Esophagus muscularis mucosa (tissue), 3 donors: ENCODE results near the gene TRRAP.

Experiments used
- POLR2A ChIP-seq: fragments of 450-650 bp; IDR thresholded peaks from one replicate; pipeline ENCODE4 v1.6.1; 2017; ENCODE audit warnings: antibody characterized with exemption, moderate library complexity, mild to moderate bottlenecking, low read depth
- TF ChIP-seq, protein P1 (sequence below), 3 experiments: fragments of 200-600 bp in 2 of 3; fragments of 450-650 bp in 1 of 3; sonication (generic) in 2 of 3; IDR thresholded peaks; one replicate each; pipeline ENCODE4 v1.5.1; 2017 to 2019; ENCODE audit warnings: antibody characterized with exemption in 3 of 3, mild to moderate bottlenecking in 2 of 3, moderate library complexity in 1 of 3

DNA sequence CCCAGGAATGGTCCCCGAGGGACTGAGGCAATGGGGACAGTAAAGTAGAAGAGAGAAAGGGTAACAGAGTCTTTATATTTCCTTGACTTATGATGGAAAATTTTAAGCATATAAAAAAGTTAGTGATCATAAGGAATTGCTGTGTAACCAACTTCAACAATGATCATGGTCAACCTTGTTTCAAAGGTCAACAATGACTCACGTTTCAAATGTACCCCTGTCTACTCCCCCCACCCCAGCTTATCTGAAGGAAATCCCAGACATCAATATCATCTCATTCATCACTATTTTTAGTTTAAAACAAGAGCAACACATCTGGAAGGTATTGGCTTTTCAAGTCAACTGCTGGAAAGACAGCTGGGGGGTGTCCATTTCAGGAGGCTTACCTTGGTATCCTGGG, 172.6 kb downstream of the TRRAP start:
- TF ChIP-seq, protein P1, sequence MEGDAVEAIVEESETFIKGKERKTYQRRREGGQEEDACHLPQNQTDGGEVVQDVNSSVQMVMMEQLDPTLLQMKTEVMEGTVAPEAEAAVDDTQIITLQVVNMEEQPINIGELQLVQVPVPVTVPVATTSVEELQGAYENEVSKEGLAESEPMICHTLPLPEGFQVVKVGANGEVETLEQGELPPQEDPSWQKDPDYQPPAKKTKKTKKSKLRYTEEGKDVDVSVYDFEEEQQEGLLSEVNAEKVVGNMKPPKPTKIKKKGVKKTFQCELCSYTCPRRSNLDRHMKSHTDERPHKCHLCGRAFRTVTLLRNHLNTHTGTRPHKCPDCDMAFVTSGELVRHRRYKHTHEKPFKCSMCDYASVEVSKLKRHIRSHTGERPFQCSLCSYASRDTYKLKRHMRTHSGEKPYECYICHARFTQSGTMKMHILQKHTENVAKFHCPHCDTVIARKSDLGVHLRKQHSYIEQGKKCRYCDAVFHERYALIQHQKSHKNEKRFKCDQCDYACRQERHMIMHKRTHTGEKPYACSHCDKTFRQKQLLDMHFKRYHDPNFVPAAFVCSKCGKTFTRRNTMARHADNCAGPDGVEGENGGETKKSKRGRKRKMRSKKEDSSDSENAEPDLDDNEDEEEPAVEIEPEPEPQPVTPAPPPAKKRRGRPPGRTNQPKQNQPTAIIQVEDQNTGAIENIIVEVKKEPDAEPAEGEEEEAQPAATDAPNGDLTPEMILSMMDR (IDR thresholded peaks at IDR 0.05): no peak
- no peak for TF ChIP-seq POLR2A
